Left renal pelvis (tissue), 4 donors: ENCODE measurements around the gene MALT1. TPM values are rescaled to one million over a fixed set of nuclear protein-coding genes. Genes with fewer than 3 reads are reported as not detected.
A peak's percentile ranks its signal among the peaks of the same experiment; 100 is the strongest.

ENCODE experiments used
- DNase-seq, 4 donors: peaks; one replicate each; pipeline ENCODE4 v3.0.0-alpha.2; 2013; ENCODE audit warnings: low read depth in 4 of 4, low spot score in 3 of 4
- polyA plus RNA-seq, 4 donors: library from polyadenylated mRNA; unstranded; fragments of 120-200 nt; gene quantifications; one replicate each; pipeline ENCODE4 v1.2.1, GENCODE V29; 2013; ENCODE audit not compliant: insufficient read length in 4 of 4

Gene MALT1
- polyA plus RNA-seq, 4 donors = 23.1 to 34.9 (median 34.5) TPM

- DNase-seq = peak; percentile 39 to 73 (median 52)
Measured at GRCh38 chr18:58682429-58683069, 11.3 kb downstream of the MALT1 start.

GRCh38 chr18:58687871-58688308, 16.6 kb downstream of the MALT1 start:
- DNase-seq = no peak

GRCh38 chr18:58690259-58690658, 19.0 kb downstream of the MALT1 start:
- DNase-seq = no peak

GRCh38 chr18:58691256-58691655, 20.0 kb downstream of the MALT1 start:
- DNase-seq = no peak

GRCh38 chr18:58692422-58693185, 21.3 kb downstream of the MALT1 start:
- no peak for DNase-seq

- DNase-seq = no peak
Measured at GRCh38 chr18:58694221-58694620, 23.0 kb downstream of the MALT1 start.

- DNase-seq = no peak
Measured at GRCh38 chr18:58694720-58695468, 23.6 kb downstream of the MALT1 start.

GRCh38 chr18:58695772-58696171, 24.5 kb downstream of the MALT1 start:
- no peak for DNase-seq

- DNase-seq = no peak
Measured at GRCh38 chr18:58697146-58697545, 25.9 kb downstream of the MALT1 start.

GRCh38 chr18:58698701-58699193, 27.5 kb downstream of the MALT1 start:
- no peak for DNase-seq

GRCh38 chr18:58699551-58699950, 28.3 kb downstream of the MALT1 start:
- DNase-seq = no peak

- DNase-seq = no peak
Measured at GRCh38 chr18:58700209-58700608, 28.9 kb downstream of the MALT1 start.

GRCh38 chr18:58712930-58713329, 41.7 kb downstream of the MALT1 start:
- no peak for DNase-seq

GRCh38 chr18:58714259-58714658, 43.0 kb downstream of the MALT1 start:
- DNase-seq = no peak

- DNase-seq = no peak
Measured at GRCh38 chr18:58714821-58715220, 43.6 kb downstream of the MALT1 start.

- DNase-seq = no peak
Measured at GRCh38 chr18:58715540-58715939, 44.3 kb downstream of the MALT1 start.

- no peak for DNase-seq
Measured at GRCh38 chr18:58716060-58716756, 44.9 kb downstream of the MALT1 start.

GRCh38 chr18:58721566-58722239, 50.4 kb downstream of the MALT1 start:
- no peak for DNase-seq

- DNase-seq = no peak
Measured at GRCh38 chr18:58723810-58724602, 52.7 kb downstream of the MALT1 start.
